ENCODE data around the gene KCNAB1.

The KCNAB1 gene

DNA sequence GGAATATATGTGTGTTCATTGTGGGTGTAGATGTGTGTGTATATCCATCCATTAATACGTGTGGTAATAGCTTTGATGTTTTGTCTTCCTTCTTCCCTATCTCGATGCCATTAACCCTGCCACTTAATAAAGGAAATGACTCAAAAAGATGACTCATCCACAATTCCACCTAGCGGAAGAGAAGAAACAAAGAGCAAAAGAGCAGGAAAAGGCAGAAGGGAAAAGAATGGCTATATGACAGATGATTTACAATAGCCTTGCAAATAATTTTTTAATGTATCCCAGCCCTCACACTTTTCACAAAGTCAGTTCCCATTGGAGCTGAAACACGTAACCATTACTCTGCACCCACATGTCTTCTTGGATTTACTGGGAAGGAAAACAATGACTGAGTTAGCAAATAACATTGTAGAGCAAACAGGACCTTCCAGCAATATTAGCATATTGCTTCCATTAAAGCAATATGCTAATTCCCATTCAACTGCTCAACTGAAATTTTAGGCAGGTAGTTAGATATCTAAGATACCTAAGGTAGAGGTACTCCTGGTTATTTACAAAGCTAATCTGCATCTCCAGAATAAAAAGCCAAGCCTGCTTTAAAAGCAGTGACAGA lies 197.2 kb downstream of the KCNAB1 start:
- peak in 1 of 2 experiments; percentile 8 for DNase-seq (ENCODE audit: low read depth in 2 of 2)

DNA sequence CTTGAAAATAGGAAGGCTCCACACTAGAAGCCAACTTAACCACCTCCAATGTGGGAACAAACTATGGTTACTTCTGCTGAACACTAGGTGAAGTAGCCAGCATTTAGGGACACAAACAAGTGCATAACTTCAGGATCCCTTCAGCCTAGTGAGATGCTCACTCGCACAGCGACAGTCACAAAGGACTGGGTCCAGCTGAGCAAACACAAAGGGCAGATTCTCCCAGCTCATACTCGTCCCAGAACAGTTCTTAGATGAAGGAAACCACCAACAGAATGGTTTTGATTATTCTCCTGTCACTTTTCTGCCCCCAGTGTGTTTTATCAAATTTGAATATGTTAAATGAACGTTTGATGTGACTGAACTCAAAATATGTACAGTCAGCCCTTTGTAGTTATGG lies 201.6 kb downstream of the KCNAB1 start:
- DNase-seq (ENCODE audit: low read depth in 2 of 2) = no peak

DNA sequence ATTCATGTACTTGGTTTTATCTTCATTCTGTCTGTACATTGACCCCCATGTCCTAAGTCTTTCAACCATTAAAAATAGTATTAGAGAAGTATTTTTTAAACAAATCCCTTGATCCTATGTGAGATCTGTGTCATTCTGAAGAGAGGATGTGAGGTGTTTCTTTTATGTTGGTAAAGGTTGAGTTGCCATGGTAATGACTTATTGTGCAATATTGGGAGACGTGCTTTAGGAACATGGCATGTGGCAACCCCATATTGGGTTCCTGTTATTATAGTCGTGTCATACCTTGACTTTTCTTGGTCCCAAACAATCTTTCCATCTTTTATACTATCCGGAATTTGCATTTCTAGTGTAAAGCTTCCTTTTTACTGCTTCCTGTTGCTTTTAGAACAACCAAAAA lies 203.1 kb downstream of the KCNAB1 start:
- DNase-seq (ENCODE audit: low read depth in 2 of 2) = no peak

DNA sequence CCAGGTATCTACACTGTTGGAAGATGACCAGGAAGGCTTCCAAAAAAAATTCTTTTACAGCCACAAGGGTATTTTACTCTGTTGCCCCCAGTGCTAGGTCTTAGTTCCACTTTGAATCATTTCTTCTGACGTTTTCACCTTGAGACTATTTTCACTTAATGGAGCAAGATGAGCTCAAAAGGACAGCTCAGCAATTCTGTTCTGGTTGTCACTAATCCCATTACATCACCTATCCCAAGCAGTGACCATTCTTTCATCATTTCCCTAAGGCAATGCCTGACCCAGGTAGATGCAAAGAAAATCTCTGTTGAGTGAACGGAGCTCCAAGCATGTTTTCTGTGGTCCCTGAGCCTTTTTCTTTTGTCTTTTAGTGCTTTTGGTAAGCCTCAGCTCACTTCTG lies 210.0 kb downstream of the KCNAB1 start:
- DNase-seq (ENCODE audit: low read depth in 2 of 2) = no peak

DNA sequence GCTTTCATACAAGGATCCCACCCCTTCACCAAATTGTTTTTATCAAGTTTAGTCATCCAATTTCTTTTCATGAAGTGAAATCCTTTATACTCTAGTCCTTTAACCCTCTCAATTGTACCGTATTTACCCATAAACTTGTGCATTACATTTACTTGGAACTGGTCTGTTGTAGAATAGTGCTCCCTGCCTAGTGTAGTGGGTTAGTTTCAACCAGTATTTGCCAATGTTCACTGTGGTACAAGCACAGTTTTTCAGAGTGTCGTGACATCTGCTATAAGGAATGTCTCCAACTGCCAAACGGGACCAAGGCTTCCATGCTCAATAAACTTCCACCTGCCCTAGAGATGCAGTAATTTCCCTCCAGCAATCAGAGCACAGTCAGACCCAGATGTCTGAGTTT lies 211.9 kb downstream of the KCNAB1 start:
- no peak for DNase-seq (ENCODE audit: low read depth in 2 of 2)

DNA sequence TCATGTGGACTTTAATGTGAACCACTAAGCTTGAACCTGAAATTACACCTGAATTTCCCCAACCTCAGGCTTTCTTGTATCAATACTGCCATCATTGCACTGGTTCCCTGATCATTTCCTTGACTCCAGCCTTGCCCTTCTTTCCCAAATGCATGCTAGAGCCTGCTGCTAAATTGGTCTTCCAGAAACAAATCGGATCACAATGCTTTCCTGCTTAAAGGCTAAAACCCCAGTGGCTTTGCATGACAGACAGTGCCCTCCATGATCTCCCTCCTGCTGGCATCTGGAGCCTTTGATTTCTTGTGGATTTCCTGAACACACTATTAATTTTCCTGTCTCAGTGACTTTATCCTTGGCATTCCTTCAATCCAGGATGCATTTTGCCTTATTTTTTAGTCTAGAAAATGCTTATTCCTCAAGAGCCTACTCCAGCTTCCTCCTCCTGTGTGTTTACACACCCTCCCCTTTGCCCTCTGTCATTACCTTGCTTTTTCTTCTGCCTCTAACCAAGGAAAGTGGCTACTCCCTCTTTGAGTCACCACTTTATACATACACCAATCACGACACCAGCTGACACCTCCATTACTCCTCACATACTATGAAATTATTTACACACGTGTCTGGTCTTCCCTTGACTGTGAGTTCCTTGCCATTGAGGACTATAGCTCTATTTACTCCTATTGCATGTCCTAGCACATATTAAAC lies 214.6 kb downstream of the KCNAB1 start:
- DNase-seq (ENCODE audit: low read depth in 2 of 2) = no peak

DNA sequence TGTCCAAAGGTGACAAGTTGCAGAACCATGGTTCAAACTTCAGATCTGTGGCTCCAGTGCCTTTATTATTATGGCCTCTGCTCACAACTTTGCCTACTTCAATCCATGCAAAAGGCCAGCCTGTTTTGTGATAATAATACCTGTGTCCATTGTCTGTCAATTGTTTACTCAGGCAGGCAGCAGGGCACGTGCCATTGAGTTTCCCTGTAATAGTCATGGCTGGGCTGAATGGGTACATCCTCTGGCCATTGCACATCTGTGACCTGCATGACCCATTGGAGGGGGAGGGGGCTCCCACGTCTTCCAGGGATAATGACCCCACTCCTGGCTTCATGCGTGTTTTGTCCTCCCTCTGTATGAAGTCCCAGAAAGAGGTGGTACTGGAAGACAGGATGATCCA lies 219.1 kb downstream of the KCNAB1 start:
- DNase-seq (ENCODE audit: low read depth in 2 of 2) = no peak

DNA sequence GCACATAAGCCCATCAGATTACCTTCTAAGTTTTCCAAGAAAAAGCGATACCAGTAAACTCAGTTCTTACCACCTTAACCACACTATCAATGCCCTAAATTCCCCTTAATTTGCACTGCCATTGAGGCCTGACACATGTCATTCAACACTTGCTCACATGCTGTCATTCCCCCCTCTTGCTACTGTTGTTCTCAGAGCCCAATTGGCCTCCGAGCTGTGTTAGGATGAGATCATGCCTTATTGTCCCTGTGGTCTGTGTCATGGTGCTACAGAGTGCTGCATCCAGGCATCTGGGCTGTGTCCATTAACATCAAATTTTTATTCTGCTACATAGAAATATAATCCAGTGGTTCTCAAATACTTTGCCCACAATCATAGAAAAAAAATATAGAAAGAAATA lies 221.0 kb downstream of the KCNAB1 start:
- no peak for DNase-seq (ENCODE audit: low read depth in 2 of 2)

DNA sequence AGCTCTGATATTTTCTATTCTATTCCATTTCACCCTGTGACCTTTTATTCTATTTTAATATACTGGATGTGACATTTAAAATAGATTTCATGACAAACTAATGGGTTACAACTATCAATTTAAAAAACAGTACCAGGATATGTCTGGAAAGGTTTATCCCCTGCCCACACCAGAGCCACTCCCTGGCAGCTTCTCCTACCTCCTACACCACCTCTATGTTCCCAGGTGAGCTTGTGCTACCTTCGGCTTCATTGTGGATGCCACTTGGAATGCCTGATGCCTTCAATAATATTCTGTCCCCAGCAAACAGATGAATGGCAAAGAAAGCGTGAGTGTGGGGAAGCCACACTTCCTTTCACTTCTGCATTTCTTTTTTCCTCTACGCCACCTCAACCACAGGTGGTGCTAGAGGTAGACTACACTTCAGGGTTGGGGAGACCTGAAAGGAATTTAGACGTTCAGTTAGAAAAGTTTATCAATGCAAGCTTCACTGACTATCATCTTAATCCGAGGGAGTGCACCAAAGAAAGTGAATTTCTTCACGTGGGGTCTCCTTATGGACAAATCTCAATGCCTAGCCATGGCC lies 221.5 kb downstream of the KCNAB1 start:
- no peak for DNase-seq (ENCODE audit: low read depth in 2 of 2)

DNA sequence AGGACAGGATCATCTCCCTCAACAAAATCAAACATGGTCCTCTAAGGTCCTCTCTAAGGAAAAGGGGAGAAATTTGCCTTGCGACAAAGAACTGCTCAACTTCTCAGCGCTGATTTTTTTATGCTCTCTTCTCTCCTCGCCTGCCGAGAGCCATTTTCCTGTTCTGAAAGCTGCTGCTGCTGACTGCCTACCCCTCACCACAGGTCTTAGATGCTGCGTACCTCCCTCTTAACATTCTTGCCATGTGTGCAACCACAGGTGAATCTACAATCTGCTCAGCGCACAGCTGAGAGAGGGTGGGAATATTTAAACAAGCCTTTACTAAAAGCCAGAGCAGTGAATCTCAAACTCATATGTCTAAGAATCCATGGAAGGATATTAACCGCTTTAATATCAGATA lies 223.8 kb downstream of the KCNAB1 start:
- DNase-seq (ENCODE audit: low read depth in 2 of 2) = no peak

DNA sequence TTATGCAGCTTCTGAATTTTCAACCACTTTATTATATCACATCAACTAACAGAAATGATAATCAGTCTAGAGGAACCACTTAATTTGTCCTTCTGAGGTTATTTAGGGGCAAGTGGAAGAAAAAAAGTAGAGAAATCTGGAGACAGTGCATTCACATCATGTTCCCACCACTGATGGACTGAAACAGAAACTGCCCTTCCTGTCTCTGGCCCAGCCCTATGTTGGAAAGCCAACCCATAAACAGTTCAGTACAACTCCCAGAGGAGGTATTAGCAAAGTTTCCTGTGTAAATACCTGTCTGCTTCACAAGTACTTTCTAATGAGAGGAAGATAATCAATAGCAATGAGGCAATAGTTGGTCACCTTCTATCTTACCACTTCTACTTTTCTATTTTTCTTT lies 228.7 kb downstream of the KCNAB1 start:
- no peak for DNase-seq (ENCODE audit: low read depth in 2 of 2)

DNA sequence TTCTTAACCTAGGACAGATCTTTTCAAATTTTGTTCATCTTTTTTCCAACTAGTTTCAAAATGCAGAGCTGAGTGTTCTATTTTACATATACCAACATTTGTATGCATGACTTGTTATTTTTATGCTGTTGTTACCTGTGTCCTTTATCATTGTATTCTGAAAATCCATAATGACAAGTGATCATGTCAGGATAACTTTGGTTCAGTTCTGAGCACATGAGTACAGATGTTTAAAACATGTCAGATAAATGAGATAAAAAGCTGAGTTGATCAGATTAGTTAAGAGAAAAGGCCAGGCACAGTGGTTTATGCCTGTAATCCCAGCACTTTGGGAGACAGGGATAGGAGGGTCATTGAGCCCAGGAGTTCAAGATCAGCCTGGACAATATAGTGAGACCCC lies 229.6 kb downstream of the KCNAB1 start:
- no peak for DNase-seq (ENCODE audit: low read depth in 2 of 2)

DNA sequence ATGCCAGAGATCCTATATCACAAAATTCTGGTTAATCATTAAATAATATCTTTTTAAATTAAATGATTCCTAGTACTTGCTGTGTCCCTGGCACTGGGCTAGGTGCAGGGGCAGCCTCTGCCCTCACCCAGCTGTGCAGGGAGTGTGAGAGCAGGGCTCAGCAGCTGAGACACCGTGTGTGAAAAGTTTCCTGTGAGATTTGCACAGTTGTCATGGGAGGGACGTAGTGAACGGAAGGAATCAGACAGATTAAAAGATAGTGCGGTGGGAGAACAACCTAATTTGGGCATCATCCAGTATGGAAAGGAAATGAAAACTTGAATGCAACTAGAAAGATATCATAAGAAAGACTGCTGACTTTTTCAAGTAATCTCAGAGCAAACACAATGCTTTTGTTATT lies 230.4 kb downstream of the KCNAB1 start:
- DNase-seq (ENCODE audit: low read depth in 2 of 2) = no peak

DNA sequence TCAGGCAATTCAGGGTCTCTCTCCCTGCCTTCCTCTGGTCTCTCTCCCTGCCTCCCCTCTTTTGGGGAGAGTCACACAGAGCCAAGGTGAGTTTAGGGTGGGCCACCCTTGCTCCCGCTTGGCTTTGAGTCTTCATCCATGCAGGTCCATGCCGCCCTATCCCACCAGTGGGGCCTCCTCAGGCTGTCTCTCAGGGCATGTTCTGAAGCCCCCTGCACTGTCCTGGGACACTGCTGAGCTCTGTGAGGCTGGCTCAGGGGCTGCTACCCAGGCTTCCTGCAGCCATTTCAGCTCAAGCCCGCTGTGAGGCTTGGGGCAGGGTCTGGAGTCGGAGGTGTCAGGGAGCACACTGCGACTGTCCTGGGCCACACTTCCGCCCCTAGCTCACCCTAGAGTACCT lies 231.4 kb downstream of the KCNAB1 start:
- DNase-seq (ENCODE audit: low read depth in 2 of 2) = no peak

DNA sequence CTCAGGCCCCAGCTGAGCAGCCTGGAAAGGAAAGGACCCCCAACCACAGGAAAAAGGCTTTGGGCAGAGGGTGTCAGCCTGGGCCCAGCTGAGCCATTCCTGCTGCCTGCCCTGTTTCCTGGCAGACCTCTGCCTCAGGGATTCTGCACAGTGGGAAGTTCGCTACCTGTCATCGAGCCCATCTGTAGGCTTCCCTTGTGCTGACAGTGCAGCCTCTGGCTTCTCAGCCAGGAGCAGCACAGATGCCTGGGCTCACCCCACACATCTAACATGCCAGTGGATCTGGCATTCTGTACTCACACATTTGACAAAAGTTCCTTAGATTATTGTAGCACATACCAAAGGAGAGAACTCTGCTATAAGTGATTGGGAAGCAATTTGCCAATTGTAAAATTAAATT lies 232.3 kb downstream of the KCNAB1 start:
- no peak for DNase-seq (ENCODE audit: low read depth in 2 of 2)

DNA sequence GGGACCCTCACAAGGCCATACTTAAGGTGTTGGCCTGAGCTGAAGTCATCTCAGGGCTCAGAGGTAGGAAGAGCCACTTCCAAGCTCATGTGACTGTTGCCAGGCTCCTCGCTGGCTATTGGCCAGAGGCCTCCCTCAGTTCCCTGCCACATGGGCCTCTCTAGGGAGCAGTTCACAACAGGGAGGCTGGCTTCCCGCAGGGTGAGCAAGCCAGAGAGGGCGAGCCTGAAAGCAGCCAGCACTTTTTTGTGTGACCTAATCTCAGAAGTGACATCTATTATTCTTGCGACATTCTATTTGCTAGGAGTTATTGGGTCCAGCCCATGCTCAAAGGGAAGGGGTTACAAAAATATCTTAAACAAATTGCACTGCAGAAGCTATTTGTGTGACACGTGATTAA lies 233.2 kb downstream of the KCNAB1 start:
- DNase-seq (ENCODE audit: low read depth in 2 of 2) = no peak

DNA sequence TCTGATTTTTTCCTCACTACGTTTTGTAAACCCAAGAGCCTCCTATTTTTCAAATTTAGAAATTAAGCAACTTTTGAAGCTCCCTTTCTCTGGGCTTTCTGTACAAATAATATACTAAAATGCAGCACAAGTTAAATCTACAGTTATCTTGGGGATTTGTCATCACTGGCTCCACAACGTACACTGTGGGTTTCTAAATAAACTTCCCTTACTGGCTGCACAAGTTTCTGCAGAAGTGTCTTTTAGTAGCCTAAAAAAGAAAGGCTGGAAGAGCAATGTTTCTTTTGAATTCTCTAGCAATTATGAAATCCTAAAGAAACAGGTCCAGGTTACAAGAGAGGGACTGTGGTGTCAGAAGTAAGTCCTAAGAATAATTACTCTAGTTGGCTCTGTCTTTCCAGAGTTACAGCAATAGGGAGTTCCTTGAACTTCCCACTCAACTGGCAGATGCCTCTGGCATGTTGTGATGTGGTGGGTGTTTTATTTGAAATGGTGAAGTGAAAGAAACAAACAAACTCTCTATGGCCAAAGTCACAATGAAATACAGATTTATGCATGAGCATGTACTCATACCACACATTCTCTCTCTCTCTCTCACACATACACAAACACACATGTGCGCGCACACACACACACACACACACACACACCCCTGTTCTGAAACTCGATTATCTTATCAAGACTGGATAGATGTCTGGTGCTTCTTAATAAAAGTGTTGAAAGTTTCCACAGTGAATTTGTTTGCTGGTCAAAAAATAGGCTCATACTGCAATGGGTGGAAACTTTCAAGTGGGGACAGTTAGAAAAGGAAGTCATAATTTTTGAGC lies 236.4 kb downstream of the KCNAB1 start:
- no peak for DNase-seq (ENCODE audit: low read depth in 2 of 2)

DNA sequence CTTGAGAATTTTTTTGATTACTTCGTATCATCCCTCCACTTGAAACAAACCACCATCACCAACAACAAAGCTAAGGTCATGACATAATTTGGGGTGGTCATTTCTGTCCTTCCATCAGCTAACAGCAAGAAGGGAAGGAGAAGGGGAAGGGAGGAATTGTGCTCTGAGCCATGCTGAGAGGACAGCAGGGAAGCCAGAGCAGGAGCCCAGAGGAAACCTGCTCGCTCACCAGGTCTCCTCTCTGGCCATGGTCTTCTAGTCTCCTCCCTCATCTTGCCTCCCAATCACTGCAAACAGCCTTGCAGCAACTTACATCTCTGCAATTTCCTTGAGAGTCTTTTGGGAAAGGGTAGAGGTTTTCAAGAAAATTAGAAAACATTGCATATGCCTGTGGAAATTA lies 237.9 kb downstream of the KCNAB1 start:
- no peak for DNase-seq (ENCODE audit: low read depth in 2 of 2)

DNA sequence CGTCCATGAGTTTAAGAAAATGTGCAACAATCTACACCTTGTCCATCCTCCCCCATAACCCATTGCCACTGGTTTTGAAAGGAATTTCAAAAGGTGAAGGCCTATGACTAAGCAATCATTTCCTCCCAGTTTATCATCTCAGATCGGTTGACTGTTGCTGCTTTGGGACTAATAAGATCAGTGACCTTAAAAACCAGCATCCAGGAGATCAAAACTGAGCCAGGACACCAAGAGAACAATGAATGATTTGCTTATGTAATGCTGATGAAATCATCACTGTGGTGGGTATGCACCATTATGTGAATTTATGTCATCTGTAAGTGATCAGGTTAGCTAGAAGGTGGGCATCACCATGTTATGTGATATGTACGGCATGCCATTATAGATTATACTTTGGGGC lies 239.0 kb downstream of the KCNAB1 start:
- no peak for DNase-seq (ENCODE audit: low read depth in 2 of 2)

DNA sequence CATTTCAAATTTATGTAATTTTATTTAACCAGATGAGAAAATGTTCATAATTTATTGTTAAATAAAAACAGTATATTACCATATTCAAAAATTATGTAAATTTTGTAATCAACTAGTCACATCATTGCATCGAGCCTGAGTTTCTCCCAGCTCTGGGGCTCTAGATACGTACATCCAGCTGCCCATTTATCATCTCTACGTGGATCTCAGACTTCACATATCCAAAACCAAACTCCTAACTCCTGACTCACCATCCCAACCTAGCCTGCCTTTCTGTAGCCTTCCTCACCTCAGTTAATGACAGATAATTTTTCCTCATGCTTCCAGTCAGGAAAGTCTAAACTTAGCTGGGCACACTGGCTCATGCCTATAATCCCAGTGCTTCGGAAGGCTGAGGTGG lies 239.7 kb downstream of the KCNAB1 start:
- no peak for DNase-seq (ENCODE audit: low read depth in 2 of 2)

DNA sequence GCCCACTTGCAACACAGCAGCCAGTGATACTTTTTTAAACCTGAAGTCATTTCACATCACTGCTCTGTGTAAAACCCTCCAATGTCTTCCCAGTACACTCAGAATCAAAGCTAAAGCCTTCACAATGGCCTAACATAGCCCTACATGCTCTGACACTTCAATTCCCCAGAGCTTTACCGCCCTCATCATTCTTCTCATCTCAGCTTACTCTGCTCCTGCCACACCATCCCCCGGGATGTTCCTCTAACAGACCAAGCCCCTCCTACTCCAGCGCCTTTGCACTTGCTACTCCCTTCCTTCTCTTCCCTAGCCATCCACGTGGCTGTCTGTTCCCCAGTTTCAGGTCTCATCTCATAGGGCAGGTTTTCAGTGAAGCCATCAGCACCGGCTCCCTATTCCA lies 240.6 kb downstream of the KCNAB1 start:
- no peak for DNase-seq (ENCODE audit: low read depth in 2 of 2)

DNA sequence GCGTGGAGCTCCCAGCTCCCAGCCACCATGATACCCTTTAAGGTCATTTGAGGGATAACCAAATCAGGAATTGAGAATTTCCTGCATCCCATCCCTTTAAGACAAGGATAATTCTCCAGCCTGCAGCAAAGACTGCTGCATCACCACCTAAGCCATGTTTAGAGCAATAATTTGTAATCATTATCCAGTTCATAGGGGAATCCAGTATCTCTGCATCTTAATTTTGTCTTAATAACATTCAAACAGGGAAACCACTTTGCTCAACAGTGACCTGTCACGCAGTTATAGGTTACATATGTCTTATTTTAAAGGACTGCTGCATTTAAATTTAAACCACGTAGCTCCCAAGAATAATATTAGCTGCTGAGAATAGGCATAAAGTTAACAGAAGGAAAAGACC lies 246.2 kb downstream of the KCNAB1 start:
- no peak for DNase-seq (ENCODE audit: low read depth in 2 of 2)

DNA sequence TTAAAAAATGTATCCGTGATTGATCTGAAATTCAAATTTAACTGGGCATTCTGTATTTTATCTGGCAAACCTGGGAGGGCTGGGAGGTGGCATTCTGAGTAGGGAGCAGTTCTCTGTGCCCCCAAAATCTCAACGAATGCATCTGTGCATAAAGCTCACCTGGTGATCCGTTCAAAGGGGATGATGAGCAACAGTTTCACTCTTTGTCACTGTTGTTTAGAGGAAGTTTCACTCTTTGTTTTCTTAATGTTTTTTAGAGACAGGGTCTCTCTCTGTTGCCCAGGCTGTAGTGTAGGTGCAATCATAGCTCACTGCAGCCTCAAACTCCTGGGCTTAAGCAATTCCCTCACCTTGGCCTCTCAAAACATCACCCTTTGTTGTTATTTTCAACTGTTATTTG lies 247.8 kb downstream of the KCNAB1 start:
- DNase-seq (ENCODE audit: low read depth in 2 of 2) = no peak

Measured in fibroblast of skin of left biceps (primary cell).